Endothelial cell (in vitro differentiated cells): ENCODE data around the gene PLK5. TPM values are rescaled to one million over a fixed set of nuclear protein-coding genes. Genes with fewer than 3 reads are reported as not detected.

Experiments used
- DNase-seq: peaks from one replicate; pipeline ENCODE4 v3.0.0; 2021; ENCODE audit warnings: low spot score
- H3K27ac Mint-ChIP-seq: one replicate; pipeline ENCODE4 v1.8.0; 2021; ENCODE audit warnings: mixed read lengths, inconsistent platforms; ENCODE audit not compliant: unreplicated experiment
- H3K27me3 Mint-ChIP-seq: one replicate; pipeline ENCODE4 v1.8.0; 2021; ENCODE audit warnings: mild to moderate bottlenecking, moderate library complexity, mixed read lengths, inconsistent platforms; ENCODE audit not compliant: unreplicated experiment
- H3K36me3 Mint-ChIP-seq: one replicate; pipeline ENCODE4 v1.8.0; 2021; ENCODE audit warnings: mild to moderate bottlenecking, low read depth, mixed read lengths, inconsistent platforms; ENCODE audit not compliant: unreplicated experiment
- H3K4me1 Mint-ChIP-seq: one replicate; pipeline ENCODE4 v1.8.0; 2021; ENCODE audit warnings: mild to moderate bottlenecking, mixed read lengths, inconsistent platforms; ENCODE audit not compliant: unreplicated experiment
- H3K4me3 Mint-ChIP-seq: one replicate; pipeline ENCODE4 v1.8.0; 2021; ENCODE audit warnings: mild to moderate bottlenecking, mixed read lengths, inconsistent platforms; ENCODE audit not compliant: unreplicated experiment
- H3K9me3 Mint-ChIP-seq: one replicate; pipeline ENCODE4 v1.8.0; 2021; ENCODE audit warnings: mixed read lengths, inconsistent platforms; ENCODE audit not compliant: unreplicated experiment
- total RNA-seq: library from RNA; stranded (reverse); fragmentation: NEBNext Ultra II Directional; extraction: Animal tissue kit (Norgen Biotek cat#: 25700); gene quantifications from one replicate; pipeline ENCODE4 v1.2.1, GENCODE V29; 2021; ENCODE audit not compliant: unreplicated experiment
- TF ChIP-seq, protein P1 (sequence below): fragments of 200-600 bp; sonication (generic); IDR thresholded peaks from one replicate; pipeline ENCODE4 v1.5.0; 2021; ENCODE audit warnings: antibody characterized with exemption; ENCODE audit not compliant: unreplicated experiment

The PLK5 gene
- total RNA-seq, 1 donor from 2014 or later: 1.1 TPM

DNA sequence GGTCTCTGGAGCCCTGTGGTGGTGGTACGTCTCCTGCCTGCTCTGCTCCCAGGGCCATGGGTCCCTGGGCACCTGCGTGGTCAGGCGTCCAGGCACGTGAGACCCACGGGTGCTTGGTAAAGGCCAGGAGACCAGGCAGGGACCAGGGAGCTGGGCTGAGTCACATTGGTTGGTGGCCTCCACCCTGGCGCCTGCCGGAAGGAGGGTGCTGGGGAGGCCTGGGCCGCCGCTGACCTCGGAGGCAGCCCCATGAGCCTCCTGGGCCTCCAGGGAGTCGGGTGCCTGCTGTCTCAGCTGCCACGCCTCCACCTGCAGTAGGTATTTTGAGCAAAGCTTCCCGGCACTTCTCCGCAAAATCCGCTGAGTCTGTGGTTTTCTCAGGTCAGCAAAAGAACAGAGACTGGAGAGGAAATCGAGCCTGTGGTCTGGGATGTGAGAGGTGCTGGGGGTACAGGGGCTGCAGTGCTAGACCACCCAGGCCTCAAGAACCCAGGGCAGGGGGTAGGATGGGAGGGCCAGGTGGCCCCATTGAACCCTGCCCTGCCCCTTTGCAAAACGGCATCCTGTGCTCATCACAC, 3.6 kb upstream of the PLK5 start:
- Mint-ChIP-seq H3K27me3 (peaks cover 17% of the 10 kb centered on the region), H3K9me3 (no peaks in the 10 kb centered on the region), H3K27ac (no peak overlapping the region)

DNA sequence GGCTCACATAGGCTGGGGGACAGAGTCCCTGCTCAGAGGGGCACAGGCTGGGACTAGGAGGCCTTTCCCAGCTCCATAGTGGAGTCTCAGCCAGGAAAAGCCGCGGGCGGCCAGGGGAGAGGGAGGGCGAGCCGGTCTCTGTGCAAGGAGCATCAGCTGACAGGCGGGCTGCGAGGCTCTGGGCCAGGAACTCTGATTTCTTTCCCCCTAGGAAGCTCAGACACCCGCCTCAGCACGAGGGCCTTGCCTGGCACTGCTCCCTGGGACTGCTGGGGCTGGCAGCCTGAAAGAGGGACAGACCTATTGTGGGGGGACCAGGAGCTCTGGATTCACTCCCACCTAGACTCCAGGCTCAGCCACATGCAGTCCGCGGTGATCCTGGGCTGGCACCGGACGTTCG, 2.2 kb upstream of the PLK5 start:
- no peaks in the 10 kb centered on the region for H3K9me3 Mint-ChIP-seq
- no peak overlapping the region for H3K4me3 Mint-ChIP-seq
- peaks cover 7% of the 10 kb centered on the region for H3K36me3 Mint-ChIP-seq
- H3K27ac Mint-ChIP-seq: no peak overlapping the region
- TF ChIP-seq, protein P1, sequence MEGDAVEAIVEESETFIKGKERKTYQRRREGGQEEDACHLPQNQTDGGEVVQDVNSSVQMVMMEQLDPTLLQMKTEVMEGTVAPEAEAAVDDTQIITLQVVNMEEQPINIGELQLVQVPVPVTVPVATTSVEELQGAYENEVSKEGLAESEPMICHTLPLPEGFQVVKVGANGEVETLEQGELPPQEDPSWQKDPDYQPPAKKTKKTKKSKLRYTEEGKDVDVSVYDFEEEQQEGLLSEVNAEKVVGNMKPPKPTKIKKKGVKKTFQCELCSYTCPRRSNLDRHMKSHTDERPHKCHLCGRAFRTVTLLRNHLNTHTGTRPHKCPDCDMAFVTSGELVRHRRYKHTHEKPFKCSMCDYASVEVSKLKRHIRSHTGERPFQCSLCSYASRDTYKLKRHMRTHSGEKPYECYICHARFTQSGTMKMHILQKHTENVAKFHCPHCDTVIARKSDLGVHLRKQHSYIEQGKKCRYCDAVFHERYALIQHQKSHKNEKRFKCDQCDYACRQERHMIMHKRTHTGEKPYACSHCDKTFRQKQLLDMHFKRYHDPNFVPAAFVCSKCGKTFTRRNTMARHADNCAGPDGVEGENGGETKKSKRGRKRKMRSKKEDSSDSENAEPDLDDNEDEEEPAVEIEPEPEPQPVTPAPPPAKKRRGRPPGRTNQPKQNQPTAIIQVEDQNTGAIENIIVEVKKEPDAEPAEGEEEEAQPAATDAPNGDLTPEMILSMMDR: no peak
- DNase-seq: no peak
- peaks cover 17% of the 10 kb centered on the region for H3K27me3 Mint-ChIP-seq
- peaks cover 6% of the 10 kb centered on the region for H3K4me1 Mint-ChIP-seq

More for the DNA sequence above, 3.6 kb upstream of the PLK5 start:
- Mint-ChIP-seq H3K36me3 (peaks cover 7% of the 10 kb centered on the region), H3K4me3 (no peak overlapping the region), H3K4me1 (peaks cover 6% of the 10 kb centered on the region)
- TF ChIP-seq, protein P1: no peak
- DNase-seq: no peak

DNA sequence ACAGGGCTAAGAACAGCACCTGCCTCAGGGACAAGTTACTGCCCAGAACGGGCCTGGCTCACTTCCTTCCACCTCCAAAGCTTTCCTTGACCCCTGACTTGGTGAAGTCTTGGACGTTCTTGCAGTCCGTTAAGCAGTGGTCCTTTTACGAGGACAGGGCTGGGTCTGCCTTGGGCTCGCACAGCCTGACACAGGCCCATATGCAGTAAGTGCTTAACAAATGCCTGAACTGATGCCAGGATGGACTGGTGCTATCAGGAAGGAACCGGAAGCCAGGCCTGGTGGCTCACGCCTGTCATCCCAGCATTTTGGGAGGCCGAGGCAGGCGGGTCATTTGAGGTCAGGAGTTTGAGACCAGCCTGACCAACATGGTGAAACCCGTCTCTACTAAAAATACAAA, 1.8 kb upstream of the PLK5 start:
- no peak overlapping the region for H3K27ac Mint-ChIP-seq
- H3K4me1 Mint-ChIP-seq: peaks cover 6% of the 10 kb centered on the region
- no peak for DNase-seq
- TF ChIP-seq, protein P1: no peak
- no peak overlapping the region for H3K4me3 Mint-ChIP-seq
- no peaks in the 10 kb centered on the region for H3K9me3 Mint-ChIP-seq
- peaks cover 18% of the 10 kb centered on the region for H3K27me3 Mint-ChIP-seq
- H3K36me3 Mint-ChIP-seq: peaks cover 7% of the 10 kb centered on the region

DNA sequence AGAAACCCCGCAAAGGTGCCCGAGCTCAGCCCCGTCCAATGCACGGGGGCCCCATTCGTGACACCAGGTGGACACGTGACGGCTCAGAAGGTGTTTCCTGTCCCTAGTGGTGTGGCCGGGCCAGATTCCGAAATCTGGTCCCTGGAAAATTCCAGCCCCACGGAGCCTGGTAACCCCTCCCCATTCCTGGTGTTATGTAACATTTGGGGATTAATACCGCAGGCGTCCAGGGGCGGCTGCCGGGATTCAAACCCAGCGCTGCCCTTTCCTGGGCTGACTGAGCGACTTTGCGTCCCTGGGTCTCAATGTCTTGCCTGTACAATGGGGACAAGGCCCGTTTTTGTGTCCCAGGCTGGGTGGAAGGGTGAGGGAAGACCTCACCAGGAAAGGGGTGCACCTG, 1.0 kb upstream of the PLK5 start:
- Mint-ChIP-seq H3K36me3 (peaks cover 7% of the 10 kb centered on the region), H3K9me3 (no peaks in the 10 kb centered on the region), H3K27me3 (peaks cover 19% of the 10 kb centered on the region), H3K27ac (no peak overlapping the region), H3K4me3 (no peak overlapping the region), H3K4me1 (peaks cover 6% of the 10 kb centered on the region)
- no peak for DNase-seq
- TF ChIP-seq, protein P1: no peak

DNA sequence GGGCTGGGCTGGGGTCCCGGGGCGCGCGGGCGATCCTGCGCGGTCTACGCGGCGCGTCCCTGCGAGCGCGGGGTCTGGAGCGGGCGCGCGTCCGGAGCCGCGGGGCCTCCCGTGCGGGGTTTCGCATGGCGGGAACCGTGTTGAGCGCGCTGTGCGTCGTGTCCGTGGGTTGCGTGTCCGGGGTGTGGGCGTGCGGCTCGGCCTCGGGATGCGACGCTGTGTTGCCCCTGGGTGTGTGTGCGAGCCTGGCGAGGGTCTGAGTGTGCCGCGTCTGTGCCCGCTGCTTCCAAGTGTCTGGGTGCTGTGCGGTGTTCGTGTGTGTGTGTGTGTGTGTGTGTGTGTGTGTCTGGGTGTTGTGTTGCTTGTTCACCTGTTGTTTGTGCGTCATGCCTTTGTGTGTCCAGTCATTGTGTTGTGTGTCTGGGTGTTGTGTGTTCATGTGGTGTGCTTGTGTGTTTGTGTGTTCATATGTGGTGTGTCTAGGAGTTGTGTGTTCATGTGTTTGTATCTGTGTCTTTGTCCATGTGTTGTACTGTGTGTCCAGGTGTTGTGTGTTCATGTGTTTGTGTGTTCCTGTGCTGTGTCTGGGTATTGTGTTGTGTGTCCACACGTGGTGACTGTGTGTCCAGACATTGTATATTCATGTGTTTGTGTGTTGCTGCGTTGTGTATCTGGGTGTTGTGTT, 552 bp downstream of the PLK5 start:
- no peak for DNase-seq
- peak overlapping the region; percentile 33 for H3K27ac Mint-ChIP-seq
- peaks cover 19% of the 10 kb centered on the region for H3K27me3 Mint-ChIP-seq
- H3K4me1 Mint-ChIP-seq: peaks cover 6% of the 10 kb centered on the region
- no peaks in the 10 kb centered on the region for H3K9me3 Mint-ChIP-seq
- TF ChIP-seq, protein P1: no peak
- H3K4me3 Mint-ChIP-seq: peak overlapping the region; percentile 80
- peaks cover 7% of the 10 kb centered on the region for H3K36me3 Mint-ChIP-seq
